HepG2 (cell line): ENCODE measurements around the gene TBC1D22A. TPM values are rescaled to one million over a fixed set of nuclear protein-coding genes. Genes with fewer than 3 reads are reported as not detected.

Experiments
- ATAC-seq: fragments of 200-7000 bp; cut with Tn5 transposase; 3 replicates; pipeline ENCODE4 v1.9.1; 2020; ENCODE audit warnings: mild to moderate bottlenecking, moderate library complexity
- BruUV-seq: library from RNA; stranded (reverse); fragments of 400-500 nt; replicated peaks from 2 replicates; lab custom pipeline; 2021; lab: Mats Ljungman, UMichigan
- CTCF ChIA-PET: fragments of 300-600 bp; formaldehyde crosslinking; extraction: SDS; loops from one replicate; lab custom pipeline; 2021; ENCODE audit warnings: low total read pairs, inconsistent platforms, low intra/inter-chr PET ratio; lab: Yijun Ruan, JAX
- POLR2A ChIA-PET: fragments of 350-600 bp; sonication (Branson Sonifier 250); formaldehyde crosslinking; loops from one replicate; lab custom pipeline; 2020; ENCODE audit warnings: antibody characterized with exemption, inconsistent platforms; lab: Yijun Ruan, JAX
- DNase-seq: peaks from one replicate; pipeline ENCODE4 v3.0.0-alpha.2; 2015; ENCODE audit warnings: low spot score
- FAIRE-seq: peaks from 3 replicates; lab custom pipeline; 2011; peaks lifted over from hg19 to GRCh38; lab: Jason Lieb, UNC
- H2AFZ ChIP-seq: one replicate; pipeline ENCODE4 v1.6.1; 2011; ENCODE audit warnings: low read length, inconsistent platforms
- H3K27ac ChIP-seq: fragments of 300-600 bp; 3 replicates; pipeline ENCODE4 v1.8.0; 2011; ENCODE audit warnings: mixed run types, mild to moderate bottlenecking, mixed read lengths, low read length, inconsistent platforms; ENCODE audit not compliant: insufficient read depth; ENCODE audit errors: extremely low read length
- H3K27me3 ChIP-seq, 2 experiments: fragments of 200-600 bp in 1 of 2; 2 replicates in 1 of 2; 3 replicates in 1 of 2; pipeline versions ENCODE4 v1.6.0 to v1.8.0; 2011; ENCODE audit warnings: low read length in 2 of 2, mild to moderate bottlenecking in 2 of 2, moderate library complexity in 2 of 2, inconsistent platforms in 1 of 2; ENCODE audit not compliant: insufficient read depth in 2 of 2, control insufficient read depth in 1 of 2
- H3K36me3 ChIP-seq, 2 experiments: fragments of 200-600 bp in 1 of 2; replicated peaks in 1 of 2; 2 replicates in 1 of 2; 3 replicates in 1 of 2; pipeline versions ENCODE4 v1.5.1 to v1.8.0; 2011; ENCODE audit warnings: low read length in 2 of 2, inconsistent platforms in 1 of 2; ENCODE audit not compliant: insufficient read depth in 2 of 2, control insufficient read depth in 1 of 2
- H3K4me1 ChIP-seq: 2 replicates; pipeline ENCODE4 v1.5.1; 2012; ENCODE audit warnings: low read length, inconsistent platforms; ENCODE audit not compliant: insufficient read depth
- H3K4me2 ChIP-seq: 2 replicates; pipeline ENCODE4 v1.6.0; 2011; ENCODE audit warnings: low read depth, low read length, inconsistent platforms
- H3K4me3 ChIP-seq, 3 experiments: fragments of 200-600 bp in 1 of 3; sonication (generic), shearing (Covaris generic) in 1 of 3; replicated peaks in 1 of 3; 2 replicates each; pipeline ENCODE4 v1.5.1; 2011 to 2016; ENCODE audit warnings: low read length in 3 of 3, inconsistent platforms in 2 of 3, low read depth in 2 of 3, mild to moderate bottlenecking in 2 of 3, control low read depth in 1 of 3, mixed read lengths in 1 of 3; ENCODE audit not compliant: insufficient read depth in 1 of 3
- H3K79me2 ChIP-seq: one replicate; pipeline ENCODE4 v1.6.1; 2011; ENCODE audit warnings: low read length, inconsistent platforms; ENCODE audit not compliant: insufficient read depth
- H3K9ac ChIP-seq: 2 replicates; pipeline ENCODE4 v1.6.0; 2011; ENCODE audit warnings: mild to moderate bottlenecking, low read depth, low read length, inconsistent platforms; ENCODE audit not compliant: insufficient read depth
- H3K9me3 ChIP-seq: 2 replicates; pipeline ENCODE4 v1.5.1; 2012; ENCODE audit warnings: mild to moderate bottlenecking, low read length
- H4K20me1 ChIP-seq: 2 replicates; pipeline ENCODE4 v1.6.0; 2011; ENCODE audit warnings: inconsistent platforms, mild to moderate bottlenecking, low read length, moderate library complexity; ENCODE audit not compliant: insufficient read depth
- EHMT2 ChIP-seq: fragments of 200-600 bp; sonication (generic); IDR thresholded peaks from 2 replicates; pipeline ENCODE4 v1.7.0; 2017; ENCODE audit warnings: antibody characterized with exemption, low read depth, low read length, borderline replicate concordance
- KLF12 ChIP-seq: sonication (generic); formaldehyde crosslinking; IDR thresholded peaks from 2 replicates; pipeline ENCODE4 v1.4.0; 2020; ENCODE audit warnings: missing genetic modification reagents, borderline replicate concordance
- NRL ChIP-seq: sonication (generic); formaldehyde crosslinking; IDR thresholded peaks from 2 replicates; pipeline ENCODE4 v1.5.0; 2020; ENCODE audit warnings: missing genetic modification reagents, mild to moderate bottlenecking, moderate library complexity, borderline replicate concordance
- SMARCC2 ChIP-seq: fragments of 450-650 bp; IDR thresholded peaks from 2 replicates; pipeline ENCODE4 v1.6.1; 2017; ENCODE audit warnings: antibody characterized with exemption, mild to moderate bottlenecking
- SPEN ChIP-seq: sonication (generic); formaldehyde crosslinking; IDR thresholded peaks from 2 replicates; pipeline ENCODE4 v1.5.1; 2020; ENCODE audit warnings: low read depth, mild to moderate bottlenecking, missing genetic modification reagents
- TIGD3 ChIP-seq: sonication (generic); formaldehyde crosslinking; IDR thresholded peaks from 2 replicates; pipeline ENCODE4 v1.5.1; 2020; ENCODE audit warnings: mild to moderate bottlenecking, missing genetic modification reagents, borderline replicate concordance
- WGBS: methylation state at CpG from one replicate; pipeline ENCODE4 v1.1.6; 2017; ENCODE audit warnings: low lambda C conversion rate; 5-methylcytosine and 5-hydroxymethylcytosine counted together
- in situ Hi-C: cut with HindIII; loops from 2 replicates; pipeline ENCODE4 v1.10.0; 2017; ENCODE audit warnings: low pct_unique_long_range_greater_than_20kb; ENCODE audit not compliant: extremely low pct_ligation_motif_present
- intact Hi-C: fragments of 100-400 bp; cut with micrococcal nuclease; formaldehyde crosslinking; loops from one replicate; pipeline ENCODE4 v1.10.0; 2022; ENCODE audit not compliant: unreplicated experiment
- polyA plus RNA-seq, 8 experiments: library from polyadenylated mRNA; depleted of rRNA in 3 of 8; stranded (reverse) in 7 of 8; unstranded in 1 of 8; fragments of >200 nt; fragmentation: Illumina TruSeq in 4 of 8; extraction: Trizol in 4 of 8; gene quantifications; 2 replicates each; pipeline versions ENCODE4 v1.2.1 to v1.2.3, GENCODE V29; 2011 to 2016; ENCODE audit warnings: low read depth in 4 of 8, missing spikeins in 1 of 8, mixed read lengths in 1 of 8; ENCODE audit not compliant: insufficient read depth in 1 of 8
- total RNA-seq, 5 experiments: library from RNA; depleted of rRNA; stranded (reverse); fragments of >200 nt; fragmentation: Illumina TruSeq; extraction: Trizol; gene quantifications; 2 replicates each; pipeline ENCODE4 v1.2.3, GENCODE V29; 2016; ENCODE audit warnings: low read depth in 1 of 5

The TBC1D22A gene
- total and polyA plus RNA-seq, 2 of the 13 experiments (the other 11 are each of a cell fraction or from before 2014, with no cell fraction given), result 17.3 to 18.0 TPM

DNA sequence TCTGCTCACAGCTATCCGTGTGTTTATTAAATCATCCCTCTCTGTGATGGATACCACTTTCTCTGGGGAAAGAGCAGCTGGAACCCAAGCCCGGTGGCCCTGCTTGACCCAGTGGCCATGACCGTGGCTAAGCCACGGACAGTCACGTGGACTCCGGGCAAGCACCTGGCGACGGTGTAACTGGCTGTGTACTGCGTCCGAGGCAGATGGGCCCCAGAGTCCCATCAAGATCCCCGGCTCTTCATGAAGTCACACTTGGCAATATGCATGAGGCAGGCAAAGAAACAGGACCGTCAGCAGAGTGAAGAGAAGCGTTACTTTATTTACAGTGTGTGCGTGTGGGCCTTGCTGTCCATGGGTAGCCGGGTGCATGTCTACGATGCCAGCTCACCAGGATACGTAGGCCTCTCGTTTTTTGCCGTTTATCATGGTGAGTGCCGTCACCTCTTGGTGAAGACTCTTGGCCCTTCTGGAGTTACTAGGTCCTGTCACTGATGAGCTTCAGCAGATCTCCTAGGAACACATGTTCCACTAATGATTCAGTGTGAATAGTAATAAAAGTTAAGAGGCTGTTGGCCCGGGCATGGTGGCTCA, 366.3 kb downstream of the TBC1D22A start:
- FAIRE-seq (no peak), DNase-seq (no peak), ATAC-seq (no peak)
- TF ChIP-seq TIGD3 (CRISPR knock-in tag) (no peak), KLF12 (CRISPR knock-in tag) (no peak), EHMT2 (no peak), SMARCC2 (no peak), SPEN (CRISPR knock-in tag) (no peak), NRL (CRISPR knock-in tag) (no peak)
- Histone ChIP-seq H3K4me2 (no peak overlapping the region), H3K27me3 (no peaks in the 10 kb centered on the region), H3K9ac (no peak overlapping the region), H3K4me1 (no peaks in the 10 kb centered on the region), H3K36me3 (no peaks in the 10 kb centered on the region; a peak in 1 of 5 replicates), H3K4me3 (no peak overlapping the region), H3K9me3 (no peaks in the 10 kb centered on the region), H4K20me1 (no peaks in the 10 kb centered on the region), H3K79me2 (no peaks in the 10 kb centered on the region), H2AFZ (no peak overlapping the region), H3K27ac (no peak overlapping the region)
- intact Hi-C loops, result no loop called here
- BruUV-seq, result no TSS peak
- in situ Hi-C loops, result no loop called here
- CTCF ChIA-PET, result no interaction called here
- 98% methylated on average over 21 of the region's 21 CpGs for WGBS
- POLR2A ChIA-PET, result no interaction called here
